Skin epidermis (tissue), 12 donors: ENCODE results near the gene CGRRF1.

Experiments
- H3K27ac ChIP-seq, 21 experiments: fragments of 200-600 bp; sonication (generic) in 11 of 21; one replicate each; pipeline ENCODE4 v1.5.0; 2020; ENCODE audit warnings: mild to moderate bottlenecking in 3 of 21, inconsistent platforms in 2 of 21, moderate library complexity in 2 of 21
- H3K4me3 ChIP-seq, 7 experiments: fragments of 200-600 bp; sonication (generic) in 2 of 7; one replicate each; pipeline ENCODE4 v1.5.0; 2020; ENCODE audit warnings: inconsistent platforms in 2 of 7, mild to moderate bottlenecking in 2 of 7, moderate library complexity in 1 of 7

The CGRRF1 gene

GRCh38 chr14:54509546-54510501 is at the start of gene CGRRF1:
Gene CGRRF1, plus strand, starts transcription at chr14:54509906. Its CDS starts 54 bp downstream, at chr14:54509960.
- peak within 1 kb of the TSS in 20 of 21 experiments; percentile 33 to 89 (median 71) for H3K27ac ChIP-seq
- H3K4me3 ChIP-seq = peak within 1 kb of the TSS; percentile 62 to 93 (median 74)

- Histone ChIP-seq H3K4me3 (no peak overlapping the region), H3K27ac (no peak overlapping the region)
Measured at GRCh38 chr14:54462048-54462447, 47.7 kb upstream of the CGRRF1 start.

GRCh38 chr14:54465654-54466053 is 44.1 kb upstream of the CGRRF1 start:
- Histone ChIP-seq H3K4me3 (no peak overlapping the region), H3K27ac (no peak overlapping the region)

GRCh38 chr14:54467280-54467679 is 42.4 kb upstream of the CGRRF1 start:
- H3K27ac ChIP-seq = no peak overlapping the region

GRCh38 chr14:54470701-54471100 is 39.0 kb upstream of the CGRRF1 start:
- H3K27ac ChIP-seq = no peak overlapping the region
- H3K4me3 ChIP-seq = no peak overlapping the region

More at GRCh38 chr14:54467280-54467679, 42.4 kb upstream of the CGRRF1 start:
- H3K4me3 ChIP-seq = no peak overlapping the region

GRCh38 chr14:54471641-54472040 is 38.1 kb upstream of the CGRRF1 start:
- Histone ChIP-seq H3K27ac (no peak overlapping the region), H3K4me3 (no peak overlapping the region)

- H3K4me3 ChIP-seq = no peak overlapping the region
- H3K27ac ChIP-seq = no peak overlapping the region
Measured at GRCh38 chr14:54472315-54472714, 37.4 kb upstream of the CGRRF1 start.

- Histone ChIP-seq H3K27ac (no peak overlapping the region), H3K4me3 (no peak overlapping the region)
Measured at GRCh38 chr14:54474232-54474793, 35.4 kb upstream of the CGRRF1 start.

- H3K27ac ChIP-seq = no peak overlapping the region
- no peak overlapping the region for H3K4me3 ChIP-seq
Measured at GRCh38 chr14:54475187-54475899, 34.4 kb upstream of the CGRRF1 start.

- Histone ChIP-seq H3K27ac (no peak overlapping the region), H3K4me3 (no peak overlapping the region)
Measured at GRCh38 chr14:54475911-54476310, 33.8 kb upstream of the CGRRF1 start.

- Histone ChIP-seq H3K4me3 (no peak overlapping the region), H3K27ac (peak overlapping the region in 2 of 21 experiments; percentile 1 to 15)
Measured at GRCh38 chr14:54478636-54479215, 31.0 kb upstream of the CGRRF1 start.

- Histone ChIP-seq H3K4me3 (no peak overlapping the region), H3K27ac (no peak overlapping the region)
Measured at GRCh38 chr14:54480830-54481562, 28.7 kb upstream of the CGRRF1 start.

- H3K27ac ChIP-seq = no peak overlapping the region
Measured at GRCh38 chr14:54481695-54482094, 28.0 kb upstream of the CGRRF1 start.

GRCh38 chr14:54483073-54483745 is 26.5 kb upstream of the CGRRF1 start:
- Histone ChIP-seq H3K4me3 (no peak overlapping the region), H3K27ac (peak overlapping the region in 1 of 21 experiments; percentile 24)

More at GRCh38 chr14:54481695-54482094, 28.0 kb upstream of the CGRRF1 start:
- no peak overlapping the region for H3K4me3 ChIP-seq

GRCh38 chr14:54483846-54484245 is 25.9 kb upstream of the CGRRF1 start:
- Histone ChIP-seq H3K27ac (no peak overlapping the region), H3K4me3 (no peak overlapping the region)

GRCh38 chr14:54486685-54487084 is 23.0 kb upstream of the CGRRF1 start:
- no peak overlapping the region for H3K27ac ChIP-seq
- H3K4me3 ChIP-seq = no peak overlapping the region

- peak overlapping the region in 20 of 21 experiments; percentile 94 to 99 (median 97) for H3K27ac ChIP-seq
- peak overlapping the region; percentile 80 to 99 (median 93) for H3K4me3 ChIP-seq
Measured at GRCh38 chr14:54487771-54488170, 21.9 kb upstream of the CGRRF1 start.

GRCh38 chr14:54488318-54488645 is 21.4 kb upstream of the CGRRF1 start:
- peak overlapping the region; percentile 80 to 99 (median 93) for H3K4me3 ChIP-seq
- peak overlapping the region; percentile 92 to 99 (median 97) for H3K27ac ChIP-seq
